Neural cell (in vitro differentiated cells): Measurements from ENCODE around the gene FLRT2. TPM values are rescaled to one million over a fixed set of nuclear protein-coding genes. Genes with fewer than 3 reads are reported as not detected.

Experiments
- H2AFZ ChIP-seq: fragments of 200-600, 300-800 bp; sonication (generic), shearing (Covaris generic); 2 replicates; pipeline ENCODE4 v1.6.0; 2014; ENCODE audit warnings: low read depth, mild to moderate bottlenecking, antibody characterized with exemption, low read length, moderate library complexity
- H3F3A ChIP-seq: fragments of 200-600 bp; shearing (Covaris generic); 2 replicates; pipeline ENCODE4 v1.6.1; 2016; ENCODE audit warnings: mild to moderate bottlenecking, moderate library complexity, mixed read lengths, antibody characterized with exemption, low read length; ENCODE audit not compliant: insufficient read depth, poor library complexity, severe bottlenecking
- H3K27ac ChIP-seq: fragments of 200-600, 300-800 bp; sonication (generic), shearing (Covaris generic); 2 replicates; pipeline ENCODE4 v1.5.1; 2014; ENCODE audit warnings: mild to moderate bottlenecking, low read length, moderate library complexity
- H3K27me3 ChIP-seq: fragments of 300-800, 200-600 bp; sonication (generic), shearing (Covaris generic); 2 replicates; pipeline ENCODE4 v1.6.0; 2014; ENCODE audit warnings: mild to moderate bottlenecking, low read depth, low read length, moderate library complexity; ENCODE audit not compliant: insufficient read depth
- H3K36me3 ChIP-seq: fragments of 300-800, 200-600 bp; sonication (generic), shearing (Covaris generic); 2 replicates; pipeline ENCODE4 v1.5.1; 2014; ENCODE audit warnings: mild to moderate bottlenecking, antibody characterized with exemption, low read length, moderate library complexity; ENCODE audit not compliant: insufficient read depth
- H3K4me2 ChIP-seq: fragments of 300-800, 200-600 bp; sonication (generic), shearing (Covaris generic); 2 replicates; pipeline ENCODE4 v1.6.0; 2014; ENCODE audit warnings: mild to moderate bottlenecking, low read length
- H3K4me3 ChIP-seq: fragments of 300-800, 200-600 bp; sonication (generic), shearing (Covaris generic); 2 replicates; pipeline ENCODE4 v1.5.1; 2014; ENCODE audit warnings: mild to moderate bottlenecking, low read length, moderate library complexity
- H3K79me2 ChIP-seq: fragments of 200-600 bp; shearing (Covaris generic); replicated peaks from 2 replicates; pipeline ENCODE4 v1.6.0; 2014; ENCODE audit warnings: mild to moderate bottlenecking, low read length, moderate library complexity; ENCODE audit not compliant: insufficient read depth
- H3K9ac ChIP-seq: fragments of 300-800, 200-600 bp; sonication (generic), shearing (Covaris generic); 2 replicates; pipeline ENCODE4 v1.6.1; 2016; ENCODE audit warnings: mild to moderate bottlenecking, low read length, mixed read lengths
- H3K9me2 ChIP-seq: fragments of 200-600 bp; shearing (Covaris generic); 2 replicates; pipeline ENCODE4 v1.6.1; 2016; ENCODE audit warnings: mild to moderate bottlenecking, low read length, mixed read lengths; ENCODE audit not compliant: insufficient read depth
- H3K9me3 ChIP-seq: fragments of 200-600, 300-800 bp; sonication (generic), shearing (Covaris generic); 2 replicates; pipeline ENCODE4 v1.6.1; 2016; ENCODE audit warnings: mild to moderate bottlenecking, mixed run types, low read length, moderate library complexity, mixed read lengths
- H4K20me1 ChIP-seq: fragments of 200-600 bp; shearing (Covaris generic); 2 replicates; pipeline ENCODE4 v1.6.1; 2016; ENCODE audit warnings: mild to moderate bottlenecking, mixed run types; ENCODE audit not compliant: insufficient read depth
- CTCF ChIP-seq: fragments of 450-650 bp; IDR thresholded peaks from 2 replicates; pipeline ENCODE4 v1.5.1; 2014; ENCODE audit warnings: antibody characterized with exemption, mild to moderate bottlenecking, moderate library complexity; ENCODE audit not compliant: poor library complexity, severe bottlenecking
- EP300 ChIP-seq: fragments of 450-650 bp; conservative IDR thresholded peaks from 2 replicates; pipeline ENCODE4 v1.6.1; 2014; ENCODE audit warnings: antibody characterized with exemption, mild to moderate bottlenecking, moderate library complexity; ENCODE audit not compliant: poor library complexity, severe bottlenecking
- EZH2 ChIP-seq: fragments of 200-600, 300-800 bp; shearing (Covaris generic), sonication (generic); IDR thresholded peaks from 2 replicates; pipeline ENCODE4 v1.6.1; 2014; ENCODE audit warnings: antibody characterized with exemption, low read length, borderline replicate concordance, mild to moderate bottlenecking; ENCODE audit not compliant: insufficient read depth, poor library complexity, severe bottlenecking
- MXI1 ChIP-seq: fragments of 450-650 bp; conservative IDR thresholded peaks from 2 replicates; pipeline ENCODE4 v1.6.1; 2014; ENCODE audit warnings: antibody characterized with exemption, mild to moderate bottlenecking; ENCODE audit not compliant: poor library complexity, severe bottlenecking
- POLR2AphosphoS5 ChIP-seq: IDR thresholded peaks from 2 replicates; pipeline ENCODE4 v1.6.1; 2012
- RAD21 ChIP-seq: fragments of 450-650 bp; conservative IDR thresholded peaks from 2 replicates; pipeline ENCODE4 v1.6.1; 2014; ENCODE audit warnings: antibody characterized with exemption, mild to moderate bottlenecking, moderate library complexity
- REST ChIP-seq: IDR thresholded peaks from 2 replicates; pipeline ENCODE4 v1.6.1; 2012; ENCODE audit warnings: borderline replicate concordance
- SMC3 ChIP-seq: fragments of 450-650 bp; conservative IDR thresholded peaks from 2 replicates; pipeline ENCODE4 v1.6.1; 2014; ENCODE audit warnings: antibody characterized with exemption, mild to moderate bottlenecking, moderate library complexity; ENCODE audit not compliant: poor library complexity
- TAF1 ChIP-seq: IDR thresholded peaks from 2 replicates; pipeline ENCODE4 v1.6.1; 2012; ENCODE audit warnings: low read depth
- polyA plus RNA-seq: library from polyadenylated mRNA; depleted of rRNA; stranded (reverse); fragments of >200 nt; gene quantifications from 2 replicates; pipeline ENCODE4 v1.2.3, GENCODE V29; 2014

The FLRT2 gene
- polyA plus RNA-seq, 1 donor from 2014 or later: 5.1 TPM

- Histone ChIP-seq H3K79me2 (no peaks in the 10 kb centered on the region), H3K4me2 (no peak overlapping the region), H3K9ac (no peak overlapping the region), H3K9me2 (no peaks in the 10 kb centered on the region), H3K4me3 (no peak overlapping the region), H3K27me3 (no peaks in the 10 kb centered on the region), H3F3A (no peaks in the 10 kb centered on the region), H3K9me3 (no peaks in the 10 kb centered on the region), H4K20me1 (no peaks in the 10 kb centered on the region), H3K36me3 (no peaks in the 10 kb centered on the region), H3K27ac (no peak overlapping the region), H2AFZ (no peak overlapping the region)
- TF ChIP-seq CTCF: no peak
- no peak for TF ChIP-seq SMC3
- no peak for TF ChIP-seq POLR2AphosphoS5
- TF ChIP-seq TAF1: no peak
- TF ChIP-seq EZH2: no peak
- no peak for TF ChIP-seq MXI1
- no peak for TF ChIP-seq RAD21
- TF ChIP-seq REST: no peak
- TF ChIP-seq EP300: no peak
Measured at GRCh38 chr14:85483037-85483436, 46.9 kb upstream of the FLRT2 start.

GRCh38 chr14:85483652-85484051 is 46.3 kb upstream of the FLRT2 start:
- Histone ChIP-seq H2AFZ (no peak overlapping the region), H3K27me3 (no peaks in the 10 kb centered on the region), H3K4me3 (no peak overlapping the region), H3K27ac (no peak overlapping the region), H3K9me3 (no peaks in the 10 kb centered on the region), H4K20me1 (no peaks in the 10 kb centered on the region), H3K36me3 (no peaks in the 10 kb centered on the region), H3K9ac (no peak overlapping the region), H3F3A (no peaks in the 10 kb centered on the region), H3K4me2 (no peak overlapping the region), H3K79me2 (no peaks in the 10 kb centered on the region), H3K9me2 (no peaks in the 10 kb centered on the region)
- no peak for TF ChIP-seq EZH2
- no peak for TF ChIP-seq REST
- TF ChIP-seq POLR2AphosphoS5: no peak
- TF ChIP-seq RAD21: no peak
- TF ChIP-seq MXI1: no peak
- TF ChIP-seq EP300: no peak
- no peak for TF ChIP-seq TAF1
- no peak for TF ChIP-seq SMC3
- TF ChIP-seq CTCF: no peak
